Measurements from ENCODE around the gene TRUB1. TPM values are rescaled to one million over a fixed set of nuclear protein-coding genes. Genes with fewer than 3 reads are reported as not detected.

Gene TRUB1
- total RNA-seq, 1 donor from 2014 or later: 5.2 TPM

Other genes with a start within 250 kb of the TRUB1 start
- 36.3 TPM for gene FHIP2A, start 116.4 kb upstream of the TRUB1 start, total RNA-seq
- gene ATRNL1, start 155.2 kb downstream of the TRUB1 start, total RNA-seq: 0.74 TPM